Pericardium fibroblast (primary cell): ENCODE data around the gene VSX2. TPM values are rescaled to one million over a fixed set of nuclear protein-coding genes. Genes with fewer than 3 reads are reported as not detected.

Source experiments
- total RNA-seq: library from RNA; depleted of rRNA; stranded (reverse); fragments of >200 nt; gene quantifications from 2 replicates; pipeline ENCODE4 v1.2.3, GENCODE V29; 2015

Gene VSX2
- not detected in 2 replicates for total RNA-seq

DNA sequence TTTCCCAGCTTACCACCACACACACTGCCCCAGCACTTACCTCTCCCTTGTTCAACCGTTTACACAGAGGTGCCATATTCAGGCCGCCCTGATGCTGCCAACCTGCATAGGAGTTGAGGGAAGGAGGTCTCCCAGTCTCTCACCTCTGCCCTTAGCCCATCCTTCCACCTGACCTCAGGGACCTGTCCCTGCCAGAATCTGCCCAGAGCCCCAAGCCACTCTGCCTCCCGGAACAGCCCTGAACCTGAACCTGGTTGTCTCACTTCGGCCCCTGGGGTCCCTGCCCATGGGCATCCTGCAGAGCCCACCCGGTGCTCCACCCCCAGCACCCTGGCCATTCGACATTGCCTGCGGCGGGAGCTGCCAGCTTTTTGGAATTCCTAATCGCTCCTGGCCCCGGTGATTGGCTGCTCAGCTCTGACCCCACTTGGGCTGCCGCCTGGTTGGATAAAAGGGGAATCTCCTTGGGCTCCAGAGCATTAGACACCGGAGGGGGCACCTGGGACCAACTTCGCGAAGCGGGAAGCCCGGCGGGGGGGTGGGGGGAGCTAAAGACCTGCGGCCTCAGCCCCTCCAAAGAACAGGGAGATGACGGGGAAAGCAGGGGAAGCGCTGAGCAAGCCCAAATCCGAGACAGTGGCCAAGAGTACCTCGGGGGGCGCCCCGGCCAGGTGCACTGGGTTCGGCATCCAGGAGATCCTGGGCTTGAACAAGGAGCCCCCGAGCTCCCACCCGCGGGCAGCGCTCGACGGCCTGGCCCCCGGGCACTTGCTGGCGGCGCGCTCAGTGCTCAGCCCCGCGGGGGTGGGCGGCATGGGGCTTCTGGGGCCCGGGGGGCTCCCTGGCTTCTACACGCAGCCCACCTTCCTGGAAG lies at the start of gene VSX2:
Gene VSX2 (plus strand): TSS at position 476 of the 874 bp plus-strand sequence. CDS start 113 bp downstream, at position 589.

DNA sequence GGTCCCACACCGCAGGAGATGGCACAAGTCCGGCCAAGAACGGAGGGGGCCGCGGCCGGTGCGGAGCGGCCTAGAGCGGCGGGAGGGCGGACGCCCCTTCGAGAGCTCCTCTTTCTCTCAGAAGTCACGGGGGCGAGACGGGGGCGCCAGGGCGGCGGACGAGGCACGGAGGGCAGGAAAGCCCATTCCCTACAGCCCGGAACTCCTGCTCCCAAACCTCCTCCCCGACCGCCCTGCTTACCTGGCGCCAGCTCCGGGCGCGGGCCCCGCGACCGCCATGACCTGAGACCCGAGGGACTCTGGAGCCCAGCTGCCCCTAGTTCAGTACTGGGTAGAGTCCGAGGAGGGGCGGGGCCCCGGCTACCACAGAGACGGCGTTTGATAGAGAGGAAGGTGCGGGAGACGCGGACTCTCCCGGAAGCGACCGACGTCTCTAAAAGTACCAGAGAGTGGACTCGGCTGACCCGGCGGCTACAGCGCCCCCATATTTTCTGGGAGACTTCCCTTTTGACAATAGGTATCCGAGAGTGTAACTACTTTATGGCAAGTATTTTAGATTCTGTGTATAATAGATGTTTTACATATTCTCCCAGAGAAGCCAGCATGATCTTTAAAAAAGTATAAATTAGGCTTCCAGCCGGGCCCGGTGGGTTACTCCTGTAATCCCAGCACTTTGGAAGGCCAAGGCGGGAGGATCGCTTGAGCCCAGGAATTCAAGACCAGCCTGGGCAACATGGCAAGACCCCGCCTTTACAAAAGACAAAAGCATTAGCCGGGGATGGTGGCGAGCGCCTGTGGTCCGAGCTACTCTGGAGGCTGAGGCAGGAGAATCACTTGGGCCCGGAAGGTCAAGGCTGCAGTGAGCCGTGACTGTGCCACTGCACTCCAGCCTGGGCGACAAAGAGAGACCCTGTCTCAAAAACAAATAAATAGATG lies 63.7 kb downstream of the VSX2 start, which contains the start of gene ABCD4:
Gene ABCD4 (minus strand): TSS at position 301 of the 936 bp plus-strand sequence. CDS start 22 bp downstream, at position 279.

Other genes with a start within 250 kb of the VSX2 start
- 5.7 and 10.6 TPM in 2 replicates for gene ENTPD5, start 220.2 kb upstream of the VSX2 start, total RNA-seq
- 3.5 and 5.8 TPM in 2 replicates for gene BBOF1, start 220.1 kb upstream of the VSX2 start, total RNA-seq
- 22.6 and 34.0 TPM in 2 replicates for gene ALDH6A1, start 155.0 kb upstream of the VSX2 start, total RNA-seq
- 2.1 and 6.3 TPM in 2 replicates for gene LIN52, start 154.5 kb upstream of the VSX2 start, total RNA-seq
- gene ABCD4, start 63.5 kb downstream of the VSX2 start, total RNA-seq, result 17.8 and 21.5 TPM in 2 replicates
- not detected in 2 replicates for gene VRTN, start 109.0 kb downstream of the VSX2 start, total RNA-seq
- gene SYNDIG1L, start 186.8 kb downstream of the VSX2 start, total RNA-seq, result not detected in 2 replicates